Esophagus muscularis mucosa (tissue), 3 donors: ENCODE data around the gene ADAMTS9.

Experiments
- EP300 ChIP-seq: sonication (generic); formaldehyde crosslinking; IDR thresholded peaks from one replicate; pipeline ENCODE4 v1.6.1; 2017; ENCODE audit warnings: antibody characterized with exemption
- TF ChIP-seq, protein P1 (sequence below), 3 experiments: fragments of 200-600 bp in 2 of 3; fragments of 450-650 bp in 1 of 3; sonication (generic) in 2 of 3; IDR thresholded peaks; one replicate each; pipeline ENCODE4 v1.5.1; 2017 to 2019; ENCODE audit warnings: antibody characterized with exemption in 3 of 3, mild to moderate bottlenecking in 2 of 3, moderate library complexity in 1 of 3

DNA sequence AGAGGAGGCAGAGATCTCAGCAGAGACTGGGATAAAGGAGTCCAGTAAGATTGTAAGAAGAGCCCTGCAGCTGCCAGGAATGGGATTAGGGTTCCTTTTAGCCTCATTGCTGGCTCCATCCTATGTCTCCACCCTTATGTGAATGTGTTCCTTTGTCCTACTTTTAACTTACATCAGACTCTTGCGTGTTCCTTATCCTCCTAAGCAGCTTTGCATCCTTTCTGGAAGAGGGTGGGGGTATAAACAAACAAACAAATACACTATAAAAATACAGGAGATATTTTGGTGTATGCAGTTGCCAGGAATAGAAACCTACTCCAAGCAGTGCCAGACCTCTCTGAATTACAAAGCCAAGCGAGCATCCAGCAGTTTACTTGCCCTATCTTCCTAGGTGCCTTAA, 194.7 kb downstream of the ADAMTS9 start:
- TF ChIP-seq, protein P1, sequence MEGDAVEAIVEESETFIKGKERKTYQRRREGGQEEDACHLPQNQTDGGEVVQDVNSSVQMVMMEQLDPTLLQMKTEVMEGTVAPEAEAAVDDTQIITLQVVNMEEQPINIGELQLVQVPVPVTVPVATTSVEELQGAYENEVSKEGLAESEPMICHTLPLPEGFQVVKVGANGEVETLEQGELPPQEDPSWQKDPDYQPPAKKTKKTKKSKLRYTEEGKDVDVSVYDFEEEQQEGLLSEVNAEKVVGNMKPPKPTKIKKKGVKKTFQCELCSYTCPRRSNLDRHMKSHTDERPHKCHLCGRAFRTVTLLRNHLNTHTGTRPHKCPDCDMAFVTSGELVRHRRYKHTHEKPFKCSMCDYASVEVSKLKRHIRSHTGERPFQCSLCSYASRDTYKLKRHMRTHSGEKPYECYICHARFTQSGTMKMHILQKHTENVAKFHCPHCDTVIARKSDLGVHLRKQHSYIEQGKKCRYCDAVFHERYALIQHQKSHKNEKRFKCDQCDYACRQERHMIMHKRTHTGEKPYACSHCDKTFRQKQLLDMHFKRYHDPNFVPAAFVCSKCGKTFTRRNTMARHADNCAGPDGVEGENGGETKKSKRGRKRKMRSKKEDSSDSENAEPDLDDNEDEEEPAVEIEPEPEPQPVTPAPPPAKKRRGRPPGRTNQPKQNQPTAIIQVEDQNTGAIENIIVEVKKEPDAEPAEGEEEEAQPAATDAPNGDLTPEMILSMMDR (IDR thresholded peaks at IDR 0.05) = no peak
- no peak for TF ChIP-seq EP300
